GM18498 (cell line): ENCODE data around the gene MIDN.

Experiments
- ATAC-seq: cut with Tn5 transposase; IDR thresholded peaks from one replicate; pipeline ENCODE4 v1.9.1; 2021; ENCODE audit warnings: mild to moderate bottlenecking, moderate library complexity; ENCODE audit not compliant: unreplicated experiment

MIDN gene

DNA sequence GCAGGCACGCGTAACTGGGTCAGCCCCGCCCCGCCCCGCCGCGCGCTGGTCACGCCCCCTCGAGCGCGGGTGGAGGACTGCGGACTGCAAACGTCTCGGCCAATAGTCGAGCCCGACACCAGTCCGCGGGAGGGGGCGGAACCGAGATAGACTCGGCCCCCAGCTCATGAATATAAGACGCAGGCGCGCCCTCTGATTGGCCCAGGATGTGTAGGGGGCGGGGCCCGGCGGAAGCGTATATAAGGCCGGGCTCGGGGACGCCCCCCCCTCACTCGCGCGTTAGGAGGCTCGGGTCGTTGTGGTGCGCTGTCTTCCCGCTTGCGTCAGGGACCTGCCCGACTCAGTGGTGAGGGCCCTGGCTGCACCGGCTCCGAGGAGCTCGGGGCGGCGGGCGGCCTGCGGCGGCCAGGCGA lies 20.7 kb downstream of the MIDN start, which contains the start of gene CIRBP:
Gene CIRBP, plus strand, starts transcription at position 268 of the 413 bp plus-strand sequence. CDS start 1,602 bp downstream, outside the sequence.
- ATAC-seq, result peak; percentile 61

DNA sequence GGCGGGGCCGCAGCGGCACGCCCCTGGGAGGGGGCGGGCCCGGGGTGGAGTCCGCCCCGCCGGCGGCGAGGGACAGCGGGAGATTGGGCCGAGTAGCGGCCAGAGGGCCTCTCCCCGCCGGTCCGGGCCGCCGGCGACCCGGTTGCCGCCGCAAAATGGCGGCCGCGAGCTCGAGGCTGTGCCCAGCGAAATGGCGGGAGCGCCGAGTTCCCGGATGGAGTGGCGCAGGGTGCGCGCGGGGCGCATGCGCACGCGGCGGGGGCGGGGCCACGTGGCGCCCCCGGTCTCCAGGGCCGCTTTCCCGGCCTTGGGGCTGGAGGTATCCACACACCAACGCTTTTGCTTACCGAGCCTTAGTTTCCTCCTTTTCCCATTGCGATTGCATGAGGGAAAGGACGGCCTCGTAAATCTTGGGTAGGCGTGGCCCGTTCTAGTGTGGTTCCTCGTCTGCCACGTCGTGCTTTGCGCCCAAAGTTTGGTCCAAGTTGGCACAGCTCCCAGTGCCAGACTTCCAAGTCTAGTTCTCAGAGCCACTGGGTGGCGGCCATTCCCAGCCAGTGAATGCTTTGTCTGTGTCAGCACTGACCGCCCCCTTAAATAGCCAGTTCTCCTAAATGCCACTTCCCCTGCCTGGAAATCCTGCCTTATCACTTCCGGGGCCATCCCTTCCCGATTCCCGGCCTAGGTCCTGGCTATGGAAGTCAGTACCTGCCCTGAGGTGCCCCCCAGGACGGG lies 21.3 kb downstream of the MIDN start:
- peak; percentile 32 for ATAC-seq

DNA sequence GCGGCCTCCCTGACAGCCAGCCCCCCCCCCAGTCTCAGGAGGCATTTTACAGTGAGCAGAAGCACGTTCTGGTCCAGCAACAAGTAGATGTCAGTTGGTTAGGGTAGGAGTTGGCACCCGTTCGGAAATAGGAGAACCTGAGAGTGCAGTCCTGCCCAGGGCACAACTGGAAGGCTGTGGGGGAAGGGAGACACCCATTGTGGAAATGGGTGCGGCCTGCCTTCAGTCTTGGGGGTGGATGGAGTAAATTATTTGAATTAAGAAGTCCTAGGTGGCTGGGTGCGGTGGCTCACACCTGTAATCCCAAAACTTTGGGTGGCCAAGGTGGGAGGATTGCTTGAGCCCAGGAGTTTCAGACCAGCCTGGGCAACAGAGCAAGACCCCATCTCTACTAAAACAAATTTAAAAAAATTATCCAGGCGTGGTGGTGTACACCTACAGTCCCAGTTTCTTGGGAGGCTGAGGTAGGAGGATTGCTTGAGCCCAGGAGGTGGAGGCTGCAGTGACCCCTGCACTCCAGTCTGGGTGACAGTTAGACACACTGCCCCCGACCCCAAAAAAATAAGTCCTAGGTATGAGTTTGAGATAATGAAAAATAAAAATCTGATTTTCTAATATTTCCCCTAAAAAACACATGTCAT lies 21.9 kb downstream of the MIDN start:
- no peak for ATAC-seq

DNA sequence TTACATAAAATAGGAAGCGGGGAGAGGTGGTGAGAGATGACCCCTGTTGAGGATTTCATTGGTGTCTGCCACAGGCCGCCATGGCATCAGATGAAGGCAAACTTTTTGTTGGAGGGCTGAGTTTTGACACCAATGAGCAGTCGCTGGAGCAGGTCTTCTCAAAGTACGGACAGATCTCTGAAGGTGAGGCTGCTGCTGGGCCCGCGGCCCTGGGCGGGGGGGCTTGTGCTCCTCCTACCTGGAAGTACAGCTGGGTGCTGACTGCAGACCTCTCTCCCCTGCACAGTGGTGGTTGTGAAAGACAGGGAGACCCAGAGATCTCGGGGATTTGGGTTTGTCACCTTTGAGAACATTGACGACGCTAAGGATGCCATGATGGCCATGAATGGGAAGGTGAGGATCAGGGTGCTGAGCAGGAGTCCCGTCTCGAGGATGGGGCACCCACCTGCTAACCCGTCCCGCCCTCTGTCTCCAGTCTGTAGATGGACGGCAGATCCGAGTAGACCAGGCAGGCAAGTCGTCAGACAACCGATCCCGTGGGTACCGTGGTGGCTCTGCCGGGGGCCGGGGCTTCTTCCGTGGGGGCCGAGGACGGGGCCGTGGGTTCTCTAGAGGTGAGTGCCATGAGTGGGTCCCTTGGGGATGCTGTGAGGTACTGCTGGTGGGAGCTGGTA lies 22.6 kb downstream of the MIDN start:
- no peak for ATAC-seq

DNA sequence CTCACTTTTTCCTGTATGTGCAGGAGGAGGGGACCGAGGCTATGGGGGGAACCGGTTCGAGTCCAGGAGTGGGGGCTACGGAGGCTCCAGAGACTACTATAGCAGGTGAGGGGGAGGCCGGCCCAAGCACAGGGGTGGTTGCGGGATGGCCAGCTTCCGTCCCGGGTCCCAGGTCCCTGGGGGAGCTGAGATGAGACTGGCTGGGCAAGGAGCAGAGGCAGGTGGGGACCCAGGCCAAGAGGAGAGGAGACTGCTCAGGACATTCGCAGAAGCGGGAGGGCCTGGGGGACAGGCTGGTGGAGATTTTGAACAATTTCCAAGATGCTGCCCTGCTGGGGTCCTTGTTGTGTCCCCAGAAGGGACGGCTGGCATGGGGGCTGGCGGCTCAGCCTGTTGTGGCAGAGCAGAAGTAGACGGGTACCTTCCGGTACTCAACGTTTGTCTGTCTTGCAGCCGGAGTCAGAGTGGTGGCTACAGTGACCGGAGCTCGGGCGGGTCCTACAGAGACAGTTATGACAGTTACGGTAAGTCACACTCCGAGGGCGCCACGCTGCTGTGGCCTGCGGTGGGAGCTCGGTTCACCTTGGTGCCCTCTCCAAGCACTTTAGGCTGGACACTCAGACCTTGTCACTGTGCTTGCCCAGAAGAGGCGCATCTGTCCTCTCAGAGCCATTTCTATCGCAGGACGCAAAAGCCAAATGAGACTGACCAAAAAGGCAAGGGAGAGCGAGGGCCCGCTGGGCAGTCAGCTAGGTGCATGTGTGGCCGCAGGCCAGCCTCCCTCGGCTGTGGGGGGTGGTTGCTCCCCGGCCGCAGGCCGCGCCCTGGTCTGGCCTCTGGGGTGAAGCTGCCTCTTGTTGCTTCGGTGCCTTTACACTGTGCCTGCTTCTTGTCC lies 23.4 kb downstream of the MIDN start:
- no peak for ATAC-seq

DNA sequence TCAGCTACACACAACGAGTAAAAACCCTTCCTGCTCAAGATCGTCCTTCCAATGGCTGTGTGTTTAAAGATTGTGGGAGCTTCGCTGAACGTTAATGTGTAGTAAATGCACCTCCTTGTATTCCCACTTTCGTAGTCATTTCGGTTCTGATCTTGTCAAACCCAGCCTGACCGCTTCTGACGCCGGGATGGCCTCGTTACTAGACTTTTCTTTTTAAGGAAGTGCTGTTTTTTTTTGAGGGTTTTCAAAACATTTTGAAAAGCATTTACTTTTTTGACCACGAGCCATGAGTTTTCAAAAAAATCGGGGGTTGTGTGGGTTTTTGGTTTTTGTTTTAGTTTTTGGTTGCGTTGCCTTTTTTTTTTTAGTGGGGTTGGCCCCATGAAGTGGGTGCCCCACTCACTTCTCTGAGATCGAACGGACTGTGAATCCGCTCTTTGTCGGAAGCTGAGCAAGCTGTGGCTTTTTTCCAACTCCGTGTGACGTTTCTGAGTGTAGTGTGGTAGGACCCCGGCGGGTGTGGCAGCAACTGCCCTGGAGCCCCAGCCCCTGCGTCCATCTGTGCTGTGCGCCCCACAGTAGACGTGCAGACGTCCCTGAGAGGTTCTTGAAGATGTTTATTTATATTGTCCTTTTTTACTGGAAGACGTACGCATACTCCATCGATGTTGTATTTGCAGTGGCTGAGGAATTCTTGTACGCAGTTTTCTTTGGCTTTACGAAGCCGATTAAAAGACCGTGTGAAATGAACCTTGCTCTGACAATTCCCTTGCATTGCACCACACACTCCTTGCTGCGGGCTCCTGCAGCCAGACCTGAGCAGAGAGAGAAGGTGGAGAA lies 24.3 kb downstream of the MIDN start:
- ATAC-seq, result no peak

DNA sequence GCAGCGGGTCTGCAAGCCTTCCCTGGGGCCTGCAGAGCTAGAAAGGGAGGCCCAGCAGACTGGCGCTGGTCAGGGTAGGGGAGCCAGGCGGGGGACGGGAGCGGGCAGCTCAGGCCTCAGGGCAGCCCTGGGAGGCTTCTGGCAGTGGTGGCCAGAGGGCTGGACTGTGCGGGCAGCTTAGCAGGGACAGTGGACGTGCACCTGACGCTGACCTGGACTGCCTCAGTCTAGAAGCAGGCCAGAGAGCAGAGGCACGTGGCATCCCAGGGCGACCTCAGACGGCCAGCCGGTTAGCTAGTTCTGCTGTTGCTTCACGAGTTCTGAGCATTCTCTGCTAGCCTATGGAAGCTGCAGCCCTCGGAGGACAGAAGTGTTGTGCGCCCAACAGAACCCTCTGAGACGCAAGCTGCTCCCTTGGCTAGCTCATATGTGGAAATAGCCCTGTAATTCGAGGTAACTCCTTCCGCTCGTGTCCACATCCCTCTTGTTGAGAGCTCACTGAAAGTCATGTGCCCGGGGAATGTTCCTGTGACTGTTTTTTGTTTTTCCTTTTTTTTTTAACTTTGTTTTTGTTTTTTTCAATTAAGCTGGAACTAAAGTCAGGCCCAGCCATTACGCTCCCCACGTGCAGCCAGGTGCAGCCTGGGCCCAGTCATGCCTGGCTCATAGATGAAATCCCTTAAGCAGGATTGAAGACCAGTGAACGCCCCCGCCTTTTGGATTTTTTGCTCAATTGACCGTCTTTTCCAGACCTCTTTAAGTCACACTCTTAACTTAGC lies 25.1 kb downstream of the MIDN start:
- ATAC-seq, result no peak

DNA sequence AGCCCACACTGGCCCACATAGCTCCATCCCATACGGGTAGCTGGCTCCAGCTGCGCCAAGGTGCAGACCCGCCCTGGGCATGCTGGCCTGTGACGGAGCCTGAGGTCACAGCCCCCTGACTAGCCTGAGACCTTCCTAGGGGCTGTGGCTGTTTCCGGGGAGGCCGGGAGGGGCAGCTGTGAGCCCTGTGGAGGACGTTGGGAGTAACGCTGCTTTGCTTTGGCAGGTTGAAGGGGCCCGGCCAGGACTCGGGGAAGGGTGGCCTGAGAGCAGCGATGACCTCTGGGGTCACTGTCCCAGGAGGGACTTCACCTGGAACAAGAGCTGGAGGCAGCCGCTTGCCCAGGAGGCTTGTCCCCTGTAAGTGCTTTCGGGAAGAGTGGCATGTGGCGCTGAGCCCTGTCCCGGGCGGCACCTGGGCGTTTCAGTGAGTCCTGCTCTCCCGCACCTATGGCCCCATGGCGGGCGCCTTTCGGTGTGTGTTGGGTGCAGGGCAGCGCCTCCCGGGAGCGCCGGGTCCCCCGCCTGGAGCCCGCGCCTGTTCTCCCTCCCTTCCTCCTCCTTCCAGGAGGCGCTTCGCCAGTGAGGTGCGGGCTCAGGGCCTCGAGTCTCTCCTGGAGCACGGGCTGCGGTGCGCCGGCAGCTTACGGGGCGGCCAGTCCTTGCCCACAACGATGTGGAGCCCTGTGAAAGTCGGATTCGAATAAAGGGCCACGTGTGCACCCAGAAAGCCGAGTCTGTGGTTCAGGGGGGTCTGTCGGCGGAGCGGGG lies 25.9 kb downstream of the MIDN start:
- ATAC-seq, result no peak

DNA sequence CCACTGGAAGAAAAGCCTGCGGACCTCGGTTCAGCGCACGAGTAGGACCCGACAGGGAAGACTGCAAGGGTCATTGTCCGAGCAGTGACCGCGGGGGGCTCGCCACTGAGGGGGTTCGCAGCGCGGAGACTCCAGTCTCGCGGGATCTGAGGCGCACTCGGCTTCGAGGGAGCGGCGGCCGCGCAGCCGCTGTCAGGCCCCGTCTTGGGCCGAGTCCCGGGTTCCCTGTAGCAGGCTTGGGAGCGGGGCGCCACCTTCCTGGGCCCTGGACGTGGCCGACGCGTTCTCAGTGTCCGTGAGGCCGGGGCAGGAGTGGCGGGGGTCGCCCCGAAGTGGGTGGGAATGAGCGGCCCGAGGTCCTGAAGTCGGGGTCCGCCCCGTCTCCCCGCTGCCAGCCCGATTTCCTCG lies 26.5 kb downstream of the MIDN start:
- ATAC-seq, result no peak

DNA sequence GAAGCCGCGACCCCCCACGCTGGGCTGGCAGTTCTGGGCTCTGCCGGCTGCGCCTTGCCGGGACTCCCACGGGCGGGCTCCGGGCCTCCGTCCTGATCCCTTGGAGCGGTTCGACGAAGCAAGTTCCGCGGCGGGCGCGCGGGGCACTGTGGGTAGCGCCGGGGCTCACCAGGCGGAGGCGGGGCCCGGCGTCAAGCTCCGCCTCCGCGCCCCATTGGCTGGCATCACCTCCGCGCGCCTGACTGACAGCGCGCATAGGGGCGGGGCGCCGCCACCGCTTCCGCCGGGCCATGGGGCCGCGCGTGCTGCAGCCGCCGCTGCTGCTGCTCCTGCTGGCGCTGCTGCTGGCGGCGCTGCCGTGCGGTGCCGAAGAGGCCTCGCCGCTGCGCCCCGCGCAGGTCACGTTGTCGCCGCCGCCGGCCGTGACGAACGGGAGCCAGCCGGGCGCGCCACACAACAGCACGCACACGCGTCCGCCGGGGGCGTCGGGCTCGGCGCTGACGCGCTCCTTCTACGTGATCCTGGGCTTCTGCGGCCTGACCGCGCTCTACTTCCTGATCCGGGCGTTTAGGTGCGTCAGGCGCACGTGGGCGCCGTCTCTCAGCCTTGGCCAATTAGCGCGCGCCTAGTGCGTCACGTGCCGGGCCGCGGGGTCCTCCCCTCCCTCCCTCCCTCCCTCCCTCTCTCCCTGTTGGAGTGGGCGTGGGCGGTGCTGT lies 27.0 kb downstream of the MIDN start, which contains the start of gene FAM174C:
Gene FAM174C, plus strand, starts transcription at position 271 of the 716 bp plus-strand sequence. Its CDS starts 20 bp downstream, at position 291.
- peak; percentile 76 for ATAC-seq

DNA sequence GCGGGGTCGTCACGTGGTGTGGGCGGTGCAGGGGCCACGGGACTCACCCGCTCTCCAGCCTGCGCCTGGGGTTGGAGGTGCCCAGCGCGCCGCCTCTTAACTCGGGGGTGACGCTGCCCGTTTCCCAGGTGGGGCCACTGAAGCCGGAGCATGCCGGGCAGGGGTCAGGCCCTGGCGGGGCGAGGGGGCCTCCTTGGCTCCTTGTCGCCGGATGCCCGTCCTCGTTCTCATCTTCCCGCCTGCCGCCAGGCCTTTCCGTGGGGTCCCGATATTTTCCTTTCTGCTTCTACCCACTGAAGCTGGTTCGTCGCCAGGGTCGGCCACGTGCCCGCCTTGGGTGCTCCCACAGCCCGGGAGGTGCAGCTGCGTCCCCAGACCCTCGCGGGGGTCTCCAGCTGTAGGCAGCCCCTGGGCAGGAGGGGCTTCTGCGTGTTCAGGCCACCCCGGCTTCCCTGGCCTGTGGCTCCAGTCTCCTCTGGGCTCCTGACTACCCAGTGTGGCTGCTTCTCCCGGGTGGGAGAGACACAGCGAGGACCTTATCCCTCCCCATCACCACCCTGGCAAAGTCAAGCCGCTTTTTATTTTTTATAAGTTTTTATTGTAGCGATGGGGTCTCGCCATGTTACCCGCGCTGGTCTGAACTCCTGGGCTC lies 27.7 kb downstream of the MIDN start:
- no peak for ATAC-seq

DNA sequence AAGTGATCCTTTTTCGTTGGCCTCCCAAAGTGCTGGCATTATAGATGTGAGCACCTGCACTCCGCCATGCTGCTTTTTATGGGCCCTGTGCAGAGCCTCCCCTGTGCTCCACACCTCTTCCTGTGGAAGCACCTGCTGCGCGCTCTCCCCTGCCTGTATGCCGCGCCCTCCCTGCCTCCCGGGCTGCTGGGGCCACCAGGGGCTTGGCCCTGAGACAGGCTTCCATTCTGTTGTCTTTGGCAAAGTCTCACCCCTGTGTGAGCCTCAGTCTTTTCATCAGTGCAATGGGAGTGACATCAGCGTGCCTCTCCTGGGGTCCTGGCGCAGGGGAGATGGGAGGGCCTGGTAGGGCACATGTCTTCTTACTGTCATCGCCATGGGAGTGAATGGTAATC lies 28.2 kb downstream of the MIDN start:
- ATAC-seq, result no peak

DNA sequence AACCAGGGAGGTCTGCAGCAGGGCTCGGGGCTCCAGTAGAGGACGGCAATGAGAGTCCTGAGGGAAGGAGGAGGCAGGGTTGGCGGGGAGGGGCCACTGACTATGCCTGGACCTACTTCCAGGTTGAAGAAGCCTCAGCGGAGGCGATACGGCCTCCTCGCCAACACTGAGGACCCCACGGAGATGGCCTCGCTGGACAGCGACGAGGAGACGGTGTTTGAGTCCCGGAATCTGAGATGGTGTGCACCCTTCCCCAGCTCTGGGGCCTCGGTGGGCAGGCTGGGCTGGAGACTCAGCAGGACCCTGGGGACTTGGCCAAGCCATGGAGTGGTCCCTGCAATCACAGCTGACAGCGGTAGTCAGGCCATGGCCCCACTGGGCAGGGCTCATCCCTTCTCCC lies 28.7 kb downstream of the MIDN start:
- ATAC-seq, result no peak

DNA sequence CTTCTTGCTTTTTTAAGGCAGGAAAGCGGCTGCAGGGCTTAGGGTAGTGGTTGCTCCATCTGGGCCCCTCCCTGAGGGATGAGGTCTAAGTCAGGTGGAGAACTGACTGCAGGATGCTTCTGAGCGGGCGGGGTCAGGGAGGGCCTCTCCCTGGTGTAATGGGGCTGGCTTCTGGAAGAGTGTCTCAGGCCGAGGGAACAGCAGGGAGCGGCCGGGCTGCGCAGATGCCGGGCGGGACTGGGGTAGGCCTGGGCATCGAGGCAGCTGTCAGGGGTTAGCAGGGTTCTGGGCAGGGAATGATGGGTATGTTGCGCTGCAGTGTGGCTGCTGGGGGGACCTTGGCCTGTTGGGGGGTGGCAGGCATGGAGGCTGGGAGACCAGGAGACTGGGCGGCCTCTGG lies 29.7 kb downstream of the MIDN start:
- ATAC-seq, result no peak

DNA sequence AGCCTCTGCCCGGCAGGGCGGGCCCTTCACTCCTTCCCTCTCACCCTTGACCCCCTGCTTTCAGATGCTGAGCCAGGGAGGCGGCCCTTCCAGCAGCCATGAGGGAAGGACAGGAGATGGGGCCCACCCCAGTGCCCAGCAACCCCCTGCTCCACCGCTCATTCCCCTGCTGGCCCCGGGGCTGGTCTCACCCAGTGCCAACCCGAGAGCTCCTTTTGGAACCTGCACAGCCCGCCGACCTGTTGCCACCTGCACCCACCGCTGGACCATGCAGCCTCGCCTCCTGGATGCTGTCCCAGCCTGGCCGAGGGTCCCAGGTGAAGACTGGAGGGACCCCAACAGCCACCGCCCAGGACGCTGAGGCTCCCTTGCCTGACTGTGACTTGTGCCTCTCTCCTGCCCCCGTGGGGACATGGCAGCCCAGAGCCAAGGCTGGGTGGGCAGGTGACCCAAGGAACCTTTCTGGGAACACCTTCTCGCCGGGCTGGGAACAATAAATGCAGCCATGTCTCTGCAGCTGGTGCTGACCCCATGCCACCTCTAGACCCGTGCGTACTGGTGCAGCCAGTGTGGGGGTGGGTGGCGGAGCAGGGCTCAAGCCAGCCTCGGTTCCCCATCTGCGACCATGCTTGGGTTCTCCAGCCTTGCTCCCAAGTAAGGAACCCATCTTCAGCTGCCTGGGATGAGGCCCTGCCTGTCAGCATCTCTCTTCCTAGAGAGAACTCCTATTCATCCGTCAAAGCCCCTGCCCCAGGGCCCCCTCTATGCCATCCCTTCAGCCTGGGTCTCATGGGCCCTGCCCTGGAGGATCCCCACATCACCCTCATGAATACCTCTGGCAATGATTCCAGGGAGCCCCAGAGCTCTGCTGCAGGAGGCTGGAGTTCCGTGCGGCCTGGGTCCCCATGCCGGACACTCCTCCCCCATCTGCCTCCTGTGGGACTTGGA lies 30.6 kb downstream of the MIDN start:
- no peak for ATAC-seq

DNA sequence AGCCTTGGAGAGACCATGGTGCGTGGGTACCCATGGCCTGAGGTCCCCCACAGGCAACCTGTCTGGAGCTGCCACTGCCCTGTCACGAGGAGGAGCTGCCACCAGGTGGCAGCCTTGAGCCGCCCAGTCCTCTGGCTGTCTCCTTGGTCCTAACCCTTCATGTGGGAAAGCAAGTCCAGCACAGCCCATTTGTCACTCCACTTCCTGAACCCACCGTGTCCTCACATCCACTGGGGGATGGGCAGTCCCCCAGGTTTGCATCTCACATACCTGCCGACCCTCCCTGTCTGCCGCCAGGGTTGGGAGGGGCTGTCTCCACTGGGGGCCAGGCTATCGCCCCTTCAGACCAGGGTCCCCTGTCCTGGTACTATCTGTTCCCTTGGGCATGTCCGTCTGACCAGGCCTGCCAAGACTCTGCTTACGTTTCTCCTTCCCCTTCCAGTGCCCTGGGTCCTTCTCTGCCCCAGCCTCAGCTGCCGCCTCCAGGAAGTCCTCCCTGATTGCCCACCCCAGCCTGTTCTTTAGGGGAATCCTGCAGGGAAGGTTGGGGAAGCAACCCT lies 31.5 kb downstream of the MIDN start:
- ATAC-seq, result no peak
